Fibroblast of skin of right quadriceps (primary cell): ENCODE data around the gene CLSTN3.

Source experiments
- DNase-seq: peaks from one replicate; pipeline ENCODE4 v3.0.0-alpha.2; 2013

Gene CLSTN3

GRCh38 chr12:7129872-7130691, at the start of gene CLSTN3:
TSS of gene CLSTN3 (plus strand) at chr12:7130371. CDS start at chr12:7130649, 278 bp downstream.
- DNase-seq: peak; percentile 74

GRCh38 chr12:7081037-7081436, 49.1 kb upstream of the CLSTN3 start:
- no peak for DNase-seq

GRCh38 chr12:7083125-7083524, 47.0 kb upstream of the CLSTN3 start:
- no peak for DNase-seq

- DNase-seq: no peak
Measured at GRCh38 chr12:7089196-7089871, 40.8 kb upstream of the CLSTN3 start.

- no peak for DNase-seq
Measured at GRCh38 chr12:7090222-7090998, 39.8 kb upstream of the CLSTN3 start.

GRCh38 chr12:7091171-7091570, 39.0 kb upstream of the CLSTN3 start:
- no peak for DNase-seq

GRCh38 chr12:7091660-7092228, 38.4 kb upstream of the CLSTN3 start:
- no peak for DNase-seq

GRCh38 chr12:7092229-7092985, 37.8 kb upstream of the CLSTN3 start, which contains the start of gene C1R:
TSS of gene C1R (minus strand) at chr12:7092445. CDS start at chr12:7092388, 57 bp downstream.
- DNase-seq: peak; percentile 95

GRCh38 chr12:7092986-7093460, 37.1 kb upstream of the CLSTN3 start:
- DNase-seq: no peak

- DNase-seq: no peak
Measured at GRCh38 chr12:7093486-7093885, 36.7 kb upstream of the CLSTN3 start.

GRCh38 chr12:7093892-7094291, 36.3 kb upstream of the CLSTN3 start:
- DNase-seq: peak; percentile 44

GRCh38 chr12:7096006-7096932, 33.9 kb upstream of the CLSTN3 start:
- no peak for DNase-seq

- DNase-seq: no peak
Measured at GRCh38 chr12:7096979-7097378, 33.2 kb upstream of the CLSTN3 start.

GRCh38 chr12:7099290-7099996, 30.7 kb upstream of the CLSTN3 start:
- no peak for DNase-seq

- no peak for DNase-seq
Measured at GRCh38 chr12:7100239-7100638, 29.9 kb upstream of the CLSTN3 start.

GRCh38 chr12:7101047-7101693, 29.0 kb upstream of the CLSTN3 start:
- no peak for DNase-seq

- no peak for DNase-seq
Measured at GRCh38 chr12:7101694-7102131, 28.5 kb upstream of the CLSTN3 start.

GRCh38 chr12:7102582-7102981, 27.6 kb upstream of the CLSTN3 start:
- no peak for DNase-seq

- DNase-seq: no peak
Measured at GRCh38 chr12:7103837-7104584, 26.2 kb upstream of the CLSTN3 start.
